ENCODE measurements around the gene VEGFB.

Gene VEGFB

GRCh38 chr11:64219354-64219684 is 15.1 kb upstream of the VEGFB start:
- no peak for TF ChIP-seq CTCF (IDR thresholded peaks at IDR 0.05; ENCODE audit: insufficient read depth, low read length, poor library complexity, severe bottlenecking)
- Histone ChIP-seq H3K4me3 (replicated peaks; ENCODE audit: low read depth, low read length) (no peak overlapping the region), H3K36me3 (ENCODE audit: control insufficient read depth, insufficient read depth, low read length) (peaks cover 43% of the 10 kb centered on the region), H3K27me3 (replicated peaks; ENCODE audit: control insufficient read depth, insufficient read depth, low read length) (no peaks in the 10 kb centered on the region)
- DNase-seq (ENCODE audit: extremely low read depth, insufficient read length) = no peak

GRCh38 chr11:64219755-64220154 is 14.6 kb upstream of the VEGFB start:
- DNase-seq (ENCODE audit: extremely low read depth, insufficient read length) = no peak
- H3K27me3 ChIP-seq (replicated peaks; ENCODE audit: control insufficient read depth, insufficient read depth, low read length) = no peaks in the 10 kb centered on the region
- peaks cover 44% of the 10 kb centered on the region for H3K36me3 ChIP-seq (ENCODE audit: control insufficient read depth, insufficient read depth, low read length)
- H3K4me3 ChIP-seq (replicated peaks; ENCODE audit: low read depth, low read length) = no peak overlapping the region
- no peak for TF ChIP-seq CTCF (IDR thresholded peaks at IDR 0.05; ENCODE audit: insufficient read depth, low read length, poor library complexity, severe bottlenecking)

GRCh38 chr11:64220271-64220670 is 14.1 kb upstream of the VEGFB start:
- no peak for DNase-seq (ENCODE audit: extremely low read depth, insufficient read length)
- no peak for TF ChIP-seq CTCF (IDR thresholded peaks at IDR 0.05; ENCODE audit: insufficient read depth, low read length, poor library complexity, severe bottlenecking)
- Histone ChIP-seq H3K36me3 (ENCODE audit: control insufficient read depth, insufficient read depth, low read length) (peaks cover 43% of the 10 kb centered on the region), H3K4me3 (replicated peaks; ENCODE audit: low read depth, low read length) (no peak overlapping the region), H3K27me3 (replicated peaks; ENCODE audit: control insufficient read depth, insufficient read depth, low read length) (no peaks in the 10 kb centered on the region)

GRCh38 chr11:64220798-64221197 is 13.6 kb upstream of the VEGFB start:
- no peak for TF ChIP-seq CTCF (IDR thresholded peaks at IDR 0.05; ENCODE audit: insufficient read depth, low read length, poor library complexity, severe bottlenecking)
- Histone ChIP-seq H3K36me3 (ENCODE audit: control insufficient read depth, insufficient read depth, low read length) (peaks cover 43% of the 10 kb centered on the region), H3K4me3 (replicated peaks; ENCODE audit: low read depth, low read length) (no peak overlapping the region), H3K27me3 (replicated peaks; ENCODE audit: control insufficient read depth, insufficient read depth, low read length) (no peaks in the 10 kb centered on the region)
- no peak for DNase-seq (ENCODE audit: extremely low read depth, insufficient read length)

- no peak for DNase-seq (ENCODE audit: extremely low read depth, insufficient read length)
- Histone ChIP-seq H3K27me3 (replicated peaks; ENCODE audit: control insufficient read depth, insufficient read depth, low read length) (no peaks in the 10 kb centered on the region), H3K4me3 (replicated peaks; ENCODE audit: low read depth, low read length) (no peak overlapping the region), H3K36me3 (ENCODE audit: control insufficient read depth, insufficient read depth, low read length) (peaks cover 42% of the 10 kb centered on the region)
- TF ChIP-seq CTCF (IDR thresholded peaks at IDR 0.05; ENCODE audit: insufficient read depth, low read length, poor library complexity, severe bottlenecking) = no peak
Measured at GRCh38 chr11:64222651-64223000, 11.8 kb upstream of the VEGFB start.

GRCh38 chr11:64223001-64223651 is 11.3 kb upstream of the VEGFB start:
- TF ChIP-seq CTCF (IDR thresholded peaks at IDR 0.05; ENCODE audit: insufficient read depth, low read length, poor library complexity, severe bottlenecking) = no peak
- H3K36me3 ChIP-seq (ENCODE audit: control insufficient read depth, insufficient read depth, low read length) = peaks cover 42% of the 10 kb centered on the region
- no peak overlapping the region for H3K4me3 ChIP-seq (replicated peaks; ENCODE audit: low read depth, low read length)
- DNase-seq (ENCODE audit: extremely low read depth, insufficient read length) = no peak
- H3K27me3 ChIP-seq (replicated peaks; ENCODE audit: control insufficient read depth, insufficient read depth, low read length) = no peaks in the 10 kb centered on the region
